Endodermal cell (in vitro differentiated cells): ENCODE data around the gene CCR8. TPM values are rescaled to one million over a fixed set of nuclear protein-coding genes. Genes with fewer than 3 reads are reported as not detected.

Experiments
- DNase-seq: peaks from one replicate; pipeline ENCODE4 v3.0.0-alpha.2; 2017
- H3K27ac ChIP-seq: 2 replicates; pipeline ENCODE4 v1.5.1; 2013; ENCODE audit warnings: mild to moderate bottlenecking, low read depth, low read length, moderate library complexity
- H3K27me3 ChIP-seq: 2 replicates; pipeline ENCODE4 v1.6.1; 2013; ENCODE audit warnings: mild to moderate bottlenecking, low read length, moderate library complexity; ENCODE audit not compliant: insufficient read depth, control insufficient read depth, poor library complexity, severe bottlenecking
- H3K36me3 ChIP-seq: 2 replicates; pipeline ENCODE4 v1.7.0; 2013; ENCODE audit warnings: mild to moderate bottlenecking, low read length, moderate library complexity; ENCODE audit not compliant: control insufficient read depth, insufficient read depth
- H3K4me1 ChIP-seq: one replicate; pipeline ENCODE4 v1.7.0; 2013; ENCODE audit warnings: low read length; ENCODE audit not compliant: control insufficient read depth, insufficient read depth
- H3K4me3 ChIP-seq: 2 replicates; pipeline ENCODE4 v1.5.1; 2013; ENCODE audit warnings: mild to moderate bottlenecking, low read length, moderate library complexity
- H3K9ac ChIP-seq: 2 replicates; pipeline ENCODE4 v1.6.1; 2013; ENCODE audit warnings: mild to moderate bottlenecking, low read length, moderate library complexity; ENCODE audit not compliant: poor library complexity, severe bottlenecking; ENCODE audit errors: extremely low read depth
- H3K9me3 ChIP-seq: 2 replicates; pipeline ENCODE4 v1.6.1; 2013; ENCODE audit warnings: mild to moderate bottlenecking, low read length, moderate library complexity; ENCODE audit not compliant: control insufficient read depth
- H3K27ac Mint-ChIP-seq: 2 replicates; pipeline ENCODE4 v1.8.0; 2020; ENCODE audit warnings: mixed read lengths
- H3K27me3 Mint-ChIP-seq: 2 replicates; pipeline ENCODE4 v1.8.0; 2021; ENCODE audit warnings: mild to moderate bottlenecking, mixed read lengths; ENCODE audit not compliant: insufficient read depth
- H3K36me3 Mint-ChIP-seq: 2 replicates; pipeline ENCODE4 v1.8.0; 2020; ENCODE audit warnings: low read depth, mixed read lengths
- H3K4me1 Mint-ChIP-seq: 2 replicates; pipeline ENCODE4 v1.8.0; 2020; ENCODE audit warnings: mixed read lengths
- H3K4me3 Mint-ChIP-seq: 2 replicates; pipeline ENCODE4 v1.8.0; 2020; ENCODE audit warnings: mild to moderate bottlenecking, moderate library complexity, mixed read lengths
- H3K9me3 Mint-ChIP-seq: 2 replicates; pipeline ENCODE4 v1.8.0; 2020; ENCODE audit warnings: mild to moderate bottlenecking, mixed read lengths
- CTCF ChIP-seq: fragments of 200-600 bp; sonication (generic); conservative IDR thresholded peaks from 2 replicates; pipeline ENCODE4 v1.5.0; 2021; ENCODE audit warnings: antibody characterized with exemption, mild to moderate bottlenecking
- WGBS, 2 experiments: methylation state at CpG; one replicate each; pipeline versions ENCODE4 v1.1.5 to v1.1.7; 2013; ENCODE audit warnings: missing lambda C conversion rate in 2 of 2, mixed read lengths in 1 of 2; ENCODE audit not compliant: insufficient coverage in 1 of 2, insufficient read length in 1 of 2; 5-methylcytosine and 5-hydroxymethylcytosine counted together
- total RNA-seq, 2 donors: library from RNA; stranded (reverse); fragmentation: NEBNext Ultra II Directional in 1 of 2; extraction: Animal tissue kit (Norgen Biotek cat#: 25700) in 1 of 2; gene quantifications; 2 replicates in 1 of 2; 3 replicates in 1 of 2; pipeline ENCODE4 v1.2.1, GENCODE V29; 2021

The CCR8 gene
- total RNA-seq, 2 donors from 2014 or later, result 0.22 TPM; not detected in 1

DNA sequence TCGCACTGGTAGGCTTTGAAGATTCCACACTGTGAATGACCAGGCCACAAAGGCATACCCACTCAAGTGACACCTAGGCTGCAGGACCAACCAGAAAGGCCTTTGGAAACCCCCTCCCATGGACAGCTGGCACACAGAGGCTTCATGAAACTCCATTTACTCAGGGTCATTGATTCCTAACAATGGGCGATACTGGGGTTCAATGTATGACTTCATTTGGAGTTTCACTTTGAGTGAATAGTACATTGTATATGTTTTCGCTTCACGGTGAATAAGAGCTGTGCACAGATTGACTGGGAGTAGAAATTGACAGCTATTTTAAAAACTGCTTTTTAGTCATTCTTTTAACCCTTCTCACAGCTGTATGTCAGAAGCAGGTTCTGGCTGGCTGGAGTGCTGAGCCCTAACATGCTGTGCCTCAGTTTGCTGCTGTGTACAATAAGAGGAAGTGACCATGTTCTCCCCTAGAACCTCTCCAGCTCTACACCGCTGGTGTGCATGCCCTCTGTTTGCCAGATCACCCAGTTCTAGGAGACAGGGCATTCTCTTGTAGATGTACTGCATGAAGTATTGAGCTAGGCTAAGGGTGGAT lies 34.2 kb upstream of the CCR8 start:
- H3K27me3 ChIP-seq, result no peaks in the 10 kb centered on the region
- Mint-ChIP-seq H3K9me3 (peaks cover 7% of the 10 kb centered on the region), H3K36me3 (no peaks in the 10 kb centered on the region), H3K4me3 (no peak overlapping the region), H3K27ac (no peak overlapping the region), H3K27me3 (peaks cover 4% of the 10 kb centered on the region), H3K4me1 (peaks cover 7% of the 10 kb centered on the region)
- no peaks in the 10 kb centered on the region for H3K4me1 ChIP-seq
- DNase-seq, result no peak
- H3K9ac ChIP-seq, result no peak overlapping the region
- H3K27ac ChIP-seq, result no peak overlapping the region
- no peak for TF ChIP-seq CTCF
- no peak overlapping the region for H3K4me3 ChIP-seq
- 90% methylated on average over 2 to 5 of the region's 5 CpGs for WGBS, 2 experiments
- H3K36me3 ChIP-seq, result no peaks in the 10 kb centered on the region
- no peaks in the 10 kb centered on the region for H3K9me3 ChIP-seq

DNA sequence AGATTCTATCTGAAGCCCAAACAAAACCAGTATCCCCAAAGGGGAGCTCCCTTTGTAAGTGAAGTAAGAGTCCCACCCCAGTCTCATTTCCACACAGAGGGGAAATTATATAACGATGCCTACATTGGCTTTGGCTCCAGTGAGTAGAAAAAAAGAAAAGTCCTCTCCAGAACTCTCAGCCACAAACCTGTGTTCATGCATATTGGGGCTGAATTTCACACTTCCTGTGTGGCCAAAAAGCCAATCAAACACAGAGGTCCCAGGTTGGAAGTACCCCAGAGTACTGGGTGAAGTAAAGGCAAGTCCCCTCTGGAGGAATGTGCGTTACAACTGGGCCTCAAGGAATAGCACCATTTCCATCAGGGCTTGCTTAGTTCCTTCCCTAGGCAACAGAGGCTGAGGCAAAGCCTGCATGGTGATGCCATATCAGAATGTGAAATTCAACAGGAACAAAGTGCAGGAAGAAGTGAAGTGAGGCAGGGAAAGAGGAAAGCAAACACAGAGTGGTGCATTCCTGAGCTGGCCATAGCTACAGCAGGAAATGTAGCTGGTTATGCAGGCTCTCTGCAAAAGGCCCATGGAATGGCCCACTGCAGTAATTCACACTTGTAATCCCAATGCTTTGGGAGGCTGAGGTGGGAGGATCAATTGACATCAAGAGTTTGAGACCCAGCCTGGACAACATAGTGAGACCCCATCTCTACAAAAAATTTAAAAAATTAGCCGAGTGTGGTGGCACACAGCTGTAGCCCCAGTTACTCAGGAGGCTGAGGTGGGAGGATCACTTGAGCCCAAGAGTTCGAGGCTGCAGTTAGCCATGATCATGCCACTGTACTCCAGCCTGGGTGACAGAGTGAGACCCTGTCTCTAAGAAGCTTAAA lies 33.1 kb upstream of the CCR8 start:
- Histone ChIP-seq H3K27me3 (no peaks in the 10 kb centered on the region), H3K4me1 (no peaks in the 10 kb centered on the region), H3K9ac (no peak overlapping the region), H3K36me3 (no peaks in the 10 kb centered on the region), H3K9me3 (no peaks in the 10 kb centered on the region), H3K4me3 (no peak overlapping the region), H3K27ac (no peak overlapping the region)
- no peak overlapping the region for H3K4me3 Mint-ChIP-seq
- TF ChIP-seq CTCF, result no peak
- no peak overlapping the region for H3K27ac Mint-ChIP-seq
- no peak for DNase-seq
- 81 to 92% methylated on average over 2 to 4 of the region's 4 CpGs for WGBS, 2 experiments
- H3K36me3 Mint-ChIP-seq, result no peaks in the 10 kb centered on the region
- H3K9me3 Mint-ChIP-seq, result peaks cover 13% of the 10 kb centered on the region
- peaks cover 4% of the 10 kb centered on the region for H3K27me3 Mint-ChIP-seq
- peaks cover 2% of the 10 kb centered on the region for H3K4me1 Mint-ChIP-seq

DNA sequence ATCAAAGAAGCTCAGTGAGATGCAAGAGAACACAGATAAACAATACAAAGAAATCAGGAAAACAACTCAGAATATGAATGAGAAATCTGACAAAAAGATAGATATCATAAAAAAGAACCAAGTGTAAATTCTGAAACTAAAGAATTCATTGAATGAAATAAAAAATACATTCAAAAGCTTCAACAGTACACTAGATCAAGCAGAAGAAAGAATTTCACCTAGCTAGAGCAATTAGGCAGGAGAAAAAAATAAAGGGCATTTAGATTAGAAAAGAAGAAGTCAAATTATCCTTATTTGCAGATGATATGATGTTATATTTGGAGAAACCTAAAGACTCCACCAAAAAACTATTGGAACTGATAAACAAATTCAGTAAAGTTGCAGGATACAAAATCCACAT lies 30.2 kb upstream of the CCR8 start:
- peaks cover 4% of the 10 kb centered on the region for H3K27me3 Mint-ChIP-seq
- H3K27ac Mint-ChIP-seq, result no peak overlapping the region
- H3K9me3 ChIP-seq, result peaks cover 7% of the 10 kb centered on the region
- H3K9me3 Mint-ChIP-seq, result peaks cover 23% of the 10 kb centered on the region
- no peaks in the 10 kb centered on the region for H3K4me1 ChIP-seq
- TF ChIP-seq CTCF, result no peak
- no peak overlapping the region for H3K9ac ChIP-seq
- H3K27ac ChIP-seq, result no peak overlapping the region
- no peaks in the 10 kb centered on the region for H3K27me3 ChIP-seq
- no peaks in the 10 kb centered on the region for H3K4me1 Mint-ChIP-seq
- no peaks in the 10 kb centered on the region for H3K36me3 Mint-ChIP-seq
- H3K36me3 ChIP-seq, result no peaks in the 10 kb centered on the region
- no peak overlapping the region for H3K4me3 Mint-ChIP-seq
- H3K4me3 ChIP-seq, result no peak overlapping the region
- DNase-seq, result no peak
